Karpas-422 (cell line): ENCODE results near the gene OGFOD3. TPM values are rescaled to one million over a fixed set of nuclear protein-coding genes. Genes with fewer than 3 reads are reported as not detected.
A peak's percentile ranks its signal among the peaks of the same experiment; 100 is the strongest.

Source experiments
- DNase-seq: peaks from one replicate; pipeline ENCODE4 v3.0.0-alpha.2; 2015
- H2AFZ ChIP-seq: fragments of 200-600 bp; sonication (generic); 2 replicates; pipeline ENCODE4 v1.6.1; 2014; ENCODE audit warnings: antibody characterized with exemption, low read length, mixed read lengths
- H3K27ac ChIP-seq: fragments of 200-600 bp; sonication (generic); 2 replicates; pipeline ENCODE4 v1.5.1; 2014; ENCODE audit warnings: mild to moderate bottlenecking, low read length, moderate library complexity
- H3K27me3 ChIP-seq: fragments of 200-600 bp; sonication (generic); 2 replicates; pipeline ENCODE4 v1.6.1; 2014; ENCODE audit warnings: low read length, mixed read lengths
- H3K36me3 ChIP-seq: fragments of 200-600 bp; sonication (generic); 2 replicates; pipeline ENCODE4 v1.6.1; 2014; ENCODE audit warnings: low read length, mixed read lengths; ENCODE audit not compliant: insufficient read depth
- H3K4me1 ChIP-seq: fragments of 200-600 bp; sonication (generic); 2 replicates; pipeline ENCODE4 v1.6.1; 2014; ENCODE audit warnings: mild to moderate bottlenecking, low read length, mixed read lengths
- H3K4me2 ChIP-seq: fragments of 200-600 bp; sonication (generic); 2 replicates; pipeline ENCODE4 v1.6.1; 2014; ENCODE audit warnings: low read length, low read depth, mild to moderate bottlenecking; ENCODE audit not compliant: poor library complexity, severe bottlenecking
- H3K4me3 ChIP-seq: fragments of 200-600 bp; sonication (generic); 2 replicates; pipeline ENCODE4 v1.5.1; 2014; ENCODE audit warnings: mild to moderate bottlenecking, antibody characterized with exemption, low read length, mixed read lengths
- H3K79me2 ChIP-seq: fragments of 200-600 bp; sonication (generic); 2 replicates; pipeline ENCODE4 v1.6.1; 2014; ENCODE audit warnings: mild to moderate bottlenecking, low read length, mixed read lengths
- H3K9ac ChIP-seq: fragments of 200-600 bp; sonication (generic); 2 replicates; pipeline ENCODE4 v1.6.0; 2014; ENCODE audit warnings: low read length
- H3K9me2 ChIP-seq: fragments of 200-600 bp; sonication (generic), shearing (Covaris generic); replicated peaks from 2 replicates; pipeline ENCODE4 v1.6.0; 2014; ENCODE audit warnings: mild to moderate bottlenecking, low read length, moderate library complexity; ENCODE audit not compliant: insufficient read depth
- H3K9me3 ChIP-seq: fragments of 300-700, 200-600 bp; sonication (generic); 2 replicates; pipeline ENCODE4 v1.6.1; 2014; ENCODE audit warnings: low read length, mixed read lengths
- H4K20me1 ChIP-seq: fragments of 200-600 bp; sonication (generic); 2 replicates; pipeline ENCODE4 v1.6.1; 2014; ENCODE audit warnings: mild to moderate bottlenecking, antibody characterized with exemption, low read length, low read depth; ENCODE audit not compliant: insufficient read depth
- total RNA-seq: library from RNA; depleted of rRNA; stranded (reverse); fragments of >200 nt; shearing (Covaris generic); gene quantifications from 2 replicates; pipeline ENCODE4 v1.2.3, GENCODE V29; 2014; ENCODE audit warnings: low replicate concordance

OGFOD3 gene
- total RNA-seq, 1 experiment from 2014 or later = 14.8 TPM

GRCh38 chr17:82403662-82404660, 14.4 kb downstream of the OGFOD3 start:
- H4K20me1 ChIP-seq = no peaks in the 10 kb centered on the region

GRCh38 chr17:82402865-82403264, 15.5 kb downstream of the OGFOD3 start:
- no peak overlapping the region for H3K27ac ChIP-seq
- no peak for DNase-seq
- H3K36me3 ChIP-seq = no peaks in the 10 kb centered on the region

More at GRCh38 chr17:82403662-82404660, 14.4 kb downstream of the OGFOD3 start:
- H3K9me2 ChIP-seq = no peaks in the 10 kb centered on the region
- peaks cover 5% of the 10 kb centered on the region for H3K4me1 ChIP-seq
- no peak overlapping the region for H2AFZ ChIP-seq
- no peak for DNase-seq
- H3K36me3 ChIP-seq = no peaks in the 10 kb centered on the region
- H3K27ac ChIP-seq = no peak overlapping the region
- no peaks in the 10 kb centered on the region for H3K79me2 ChIP-seq
- no peak overlapping the region for H3K9ac ChIP-seq
- H3K9me3 ChIP-seq = no peaks in the 10 kb centered on the region
- no peak overlapping the region for H3K4me3 ChIP-seq
- H3K4me2 ChIP-seq = no peak overlapping the region
- H3K27me3 ChIP-seq = no peaks in the 10 kb centered on the region

GRCh38 chr17:82400830-82401229, 17.6 kb downstream of the OGFOD3 start:
- Histone ChIP-seq H3K27me3 (no peaks in the 10 kb centered on the region), H2AFZ (0 out of 2 replicates have a peak overlapping the region, but pooled peaks have one; percentile 53), H3K27ac (peak overlapping the region; percentile 50; the same call in 1 of the 2 replicates), H3K79me2 (no peaks in the 10 kb centered on the region), H3K36me3 (no peaks in the 10 kb centered on the region), H4K20me1 (no peaks in the 10 kb centered on the region), H3K9me3 (no peaks in the 10 kb centered on the region), H3K9ac (peak overlapping the region; percentile 35), H3K4me2 (peak overlapping the region; percentile 42), H3K4me3 (no peak overlapping the region), H3K9me2 (no peaks in the 10 kb centered on the region), H3K4me1 (peaks cover 5% of the 10 kb centered on the region)
- peak; percentile 59 for DNase-seq

More at GRCh38 chr17:82402865-82403264, 15.5 kb downstream of the OGFOD3 start:
- Histone ChIP-seq H3K9me2 (no peaks in the 10 kb centered on the region), H4K20me1 (no peaks in the 10 kb centered on the region), H3K9ac (no peak overlapping the region), H3K27me3 (no peaks in the 10 kb centered on the region), H3K79me2 (no peaks in the 10 kb centered on the region), H3K4me1 (peaks cover 5% of the 10 kb centered on the region), H3K4me3 (no peak overlapping the region), H3K9me3 (no peaks in the 10 kb centered on the region), H3K4me2 (no peak overlapping the region), H2AFZ (no peak overlapping the region)

- Histone ChIP-seq H3K9me3 (no peaks in the 10 kb centered on the region), H3K4me2 (no peak overlapping the region), H3K4me3 (no peak overlapping the region), H3K36me3 (no peaks in the 10 kb centered on the region), H2AFZ (no peak overlapping the region), H3K9ac (no peak overlapping the region), H4K20me1 (no peaks in the 10 kb centered on the region), H3K27me3 (no peaks in the 10 kb centered on the region), H3K27ac (no peak overlapping the region), H3K79me2 (no peaks in the 10 kb centered on the region), H3K4me1 (peaks cover 5% of the 10 kb centered on the region), H3K9me2 (no peaks in the 10 kb centered on the region)
- no peak for DNase-seq
Observed at GRCh38 chr17:82400206-82400605, 18.2 kb downstream of the OGFOD3 start.

DNA sequence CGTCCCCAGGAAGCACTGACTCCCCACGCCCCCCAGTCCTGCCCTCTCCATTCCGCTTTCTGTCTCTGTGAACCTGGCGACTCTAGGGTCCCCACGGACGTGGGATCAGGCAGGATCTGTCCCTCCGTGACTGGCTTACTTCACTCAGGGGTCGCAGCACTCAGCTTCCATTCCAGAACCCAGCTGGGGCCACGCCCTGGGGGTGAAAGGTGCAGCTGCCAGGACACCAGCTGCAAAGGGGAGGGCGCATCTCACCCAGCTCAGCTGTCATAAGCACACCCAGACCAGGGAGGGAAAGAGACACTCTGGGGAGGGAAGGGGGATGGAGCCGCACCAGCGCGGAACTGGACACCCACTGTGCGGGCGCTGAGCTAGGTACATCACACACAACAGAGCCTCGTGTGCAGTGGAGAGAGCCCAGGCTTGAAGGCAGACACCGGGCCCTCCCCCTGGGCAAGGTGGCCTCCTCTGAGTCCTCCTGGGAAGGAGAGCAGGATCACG, 18.7 kb downstream of the OGFOD3 start:
- no peak for DNase-seq
- no peaks in the 10 kb centered on the region for H3K36me3 ChIP-seq
- H3K9ac ChIP-seq = no peak overlapping the region
- H3K4me1 ChIP-seq = peaks cover 5% of the 10 kb centered on the region
- H3K4me2 ChIP-seq = no peak overlapping the region
- no peaks in the 10 kb centered on the region for H3K79me2 ChIP-seq
- no peaks in the 10 kb centered on the region for H3K27me3 ChIP-seq
- H3K9me2 ChIP-seq = no peaks in the 10 kb centered on the region
- H2AFZ ChIP-seq = no peak overlapping the region
- H3K9me3 ChIP-seq = no peaks in the 10 kb centered on the region
- H3K27ac ChIP-seq = no peak overlapping the region
- no peak overlapping the region for H3K4me3 ChIP-seq
- H4K20me1 ChIP-seq = no peaks in the 10 kb centered on the region

DNA sequence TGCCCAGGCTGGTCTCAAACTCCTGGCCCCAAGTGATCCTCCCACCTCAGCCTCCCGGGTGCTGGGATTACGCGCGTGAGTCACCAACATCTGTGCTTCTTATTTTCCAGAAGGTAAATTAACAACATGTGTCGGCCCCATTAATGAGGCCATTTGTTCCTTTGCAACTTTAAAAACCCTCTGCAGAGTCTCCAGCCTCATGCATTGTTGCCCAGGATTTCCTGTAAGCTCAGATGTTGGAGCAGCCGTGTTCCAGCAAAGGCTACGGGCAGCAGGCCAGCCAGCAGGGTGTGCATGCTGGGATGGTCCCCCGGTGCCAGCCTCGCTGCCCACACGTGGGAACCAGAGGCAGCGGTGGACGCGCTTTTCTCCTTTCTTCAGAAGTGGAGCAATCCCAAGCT, 19.3 kb downstream of the OGFOD3 start:
- H3K9ac ChIP-seq = no peak overlapping the region
- no peak overlapping the region for H2AFZ ChIP-seq
- H3K4me1 ChIP-seq = peaks cover 5% of the 10 kb centered on the region
- no peak overlapping the region for H3K27ac ChIP-seq
- H3K79me2 ChIP-seq = no peaks in the 10 kb centered on the region
- no peaks in the 10 kb centered on the region for H3K9me3 ChIP-seq
- no peak overlapping the region for H3K4me3 ChIP-seq
- no peaks in the 10 kb centered on the region for H3K27me3 ChIP-seq
- no peaks in the 10 kb centered on the region for H3K9me2 ChIP-seq
- H4K20me1 ChIP-seq = no peaks in the 10 kb centered on the region
- no peak overlapping the region for H3K4me2 ChIP-seq
- no peak for DNase-seq
- H3K36me3 ChIP-seq = no peaks in the 10 kb centered on the region

GRCh38 chr17:82397449-82398335, 20.7 kb downstream of the OGFOD3 start:
- Histone ChIP-seq H3K36me3 (no peaks in the 10 kb centered on the region), H4K20me1 (no peaks in the 10 kb centered on the region), H3K27me3 (no peaks in the 10 kb centered on the region), H2AFZ (no peak overlapping the region), H3K4me3 (no peak overlapping the region), H3K79me2 (no peaks in the 10 kb centered on the region), H3K4me1 (peaks cover 5% of the 10 kb centered on the region), H3K9me3 (no peaks in the 10 kb centered on the region), H3K9ac (no peak overlapping the region), H3K4me2 (no peak overlapping the region), H3K27ac (no peak overlapping the region), H3K9me2 (no peaks in the 10 kb centered on the region)
- DNase-seq = no peak
